GM18498 (cell line): Measurements from ENCODE around the gene EEF1G.

ENCODE experiments used
- ATAC-seq: cut with Tn5 transposase; IDR thresholded peaks from one replicate; pipeline ENCODE4 v1.9.1; 2021; ENCODE audit warnings: mild to moderate bottlenecking, moderate library complexity; ENCODE audit not compliant: unreplicated experiment

The EEF1G gene

DNA sequence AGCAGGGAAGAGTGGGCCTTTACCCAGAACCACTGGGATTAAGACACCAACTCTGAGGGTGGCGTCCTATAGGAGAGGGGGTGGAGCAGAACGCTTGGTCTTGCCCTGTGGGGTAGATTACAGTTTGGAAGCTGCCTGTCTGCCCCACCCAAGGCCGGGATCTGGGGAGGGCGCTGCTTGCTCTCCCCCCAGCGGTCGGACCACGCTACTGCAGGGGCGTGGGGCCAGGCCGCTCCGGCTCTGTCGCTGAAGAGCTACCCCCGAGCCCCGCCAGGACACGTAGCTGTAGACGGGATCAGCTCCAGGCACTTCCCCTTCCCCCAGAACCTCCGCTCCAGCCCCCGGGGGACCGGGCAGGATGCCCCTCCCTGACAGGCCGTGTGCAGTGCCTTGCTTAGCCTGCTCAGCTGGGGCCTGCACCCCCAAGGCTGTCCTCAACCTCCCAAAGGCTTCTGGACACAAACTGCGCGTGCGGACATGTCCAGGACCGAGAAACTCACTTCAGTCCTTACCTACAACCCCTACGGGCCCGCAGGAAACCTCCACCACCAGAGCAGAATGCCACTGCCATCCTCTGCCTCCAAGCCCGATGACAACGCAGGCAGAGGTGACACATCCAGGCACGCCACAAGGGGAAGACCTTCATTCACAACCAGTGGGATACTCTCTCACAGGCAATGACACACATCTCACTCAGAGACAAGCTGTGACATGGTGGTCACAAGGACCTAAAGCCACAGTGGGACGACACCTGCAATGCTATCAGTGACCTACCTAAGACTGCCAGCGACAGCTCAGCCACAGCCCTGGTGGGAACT lies 30.7 kb downstream of the EEF1G start:
- ATAC-seq: peak; percentile 35

DNA sequence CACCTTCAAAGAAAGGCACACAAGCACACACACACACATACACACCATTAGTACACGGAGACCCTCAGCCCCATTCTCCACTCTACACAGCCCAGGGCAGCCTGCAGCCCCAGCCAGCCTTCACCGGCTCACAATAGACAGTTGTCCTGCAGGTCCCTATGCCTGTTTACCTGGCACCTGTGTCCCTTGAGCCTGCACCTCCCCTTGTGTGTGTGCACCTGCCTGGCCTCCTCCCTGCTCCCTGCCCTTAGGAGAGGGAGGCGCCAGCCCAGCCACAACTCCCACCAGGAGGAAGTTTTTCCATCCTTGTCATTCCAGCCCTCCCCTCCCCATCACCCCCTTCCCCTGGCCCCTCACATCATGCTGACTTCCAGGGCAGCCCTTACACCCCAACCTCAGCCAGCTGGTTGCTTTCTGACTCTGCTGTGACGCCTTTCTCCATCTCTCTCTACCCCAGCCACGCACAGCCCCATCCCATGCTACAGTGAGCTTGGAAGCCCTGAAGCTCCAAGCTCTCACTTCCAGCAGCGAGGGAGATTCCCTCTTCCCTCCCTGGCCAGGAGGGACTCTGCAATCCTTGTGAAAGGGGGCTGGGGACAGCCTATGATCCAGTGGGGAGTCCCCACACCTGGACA lies 31.5 kb downstream of the EEF1G start:
- ATAC-seq: no peak

DNA sequence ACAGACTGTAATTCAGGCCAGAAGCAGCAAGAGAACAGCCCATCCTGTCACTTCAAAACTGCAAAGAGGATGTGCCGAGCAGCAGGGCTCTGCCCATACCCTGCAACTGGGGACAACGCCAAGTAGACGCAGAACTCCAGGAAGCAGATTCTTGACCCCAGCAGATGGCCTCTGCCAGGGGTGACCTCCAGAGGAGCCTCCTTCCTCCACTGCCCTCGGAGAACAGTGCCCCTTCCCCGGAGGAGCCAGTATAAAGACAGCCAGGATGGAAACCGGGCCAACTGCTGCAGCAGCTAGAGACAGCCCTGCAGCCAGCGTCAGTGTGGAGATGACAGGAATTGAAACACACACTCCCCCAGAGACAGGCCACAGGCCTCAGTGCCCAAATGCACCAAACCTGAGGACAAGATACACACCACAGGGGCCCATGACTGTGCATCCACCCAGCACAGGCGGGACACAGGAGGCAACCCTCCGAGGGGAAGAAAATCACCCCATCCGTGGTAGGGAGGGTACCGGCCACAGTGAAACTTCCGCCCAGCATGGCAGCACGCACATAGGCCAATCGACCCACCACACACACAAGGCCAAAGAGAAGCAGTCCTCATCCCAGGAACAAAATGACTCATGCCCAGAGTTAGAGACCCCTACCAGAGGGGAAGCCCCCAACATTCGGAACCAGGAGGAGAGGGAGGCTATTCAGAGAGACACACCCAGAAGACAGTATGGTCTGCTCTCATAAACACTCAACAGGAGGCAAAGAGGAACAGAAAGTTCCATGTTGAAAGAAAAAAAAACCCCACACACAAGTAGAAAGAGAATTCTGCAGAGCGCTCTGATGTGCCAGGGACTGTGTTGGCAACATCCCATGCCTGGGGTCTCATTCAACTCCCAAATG lies 32.6 kb downstream of the EEF1G start:
- ATAC-seq: peak; percentile 39

DNA sequence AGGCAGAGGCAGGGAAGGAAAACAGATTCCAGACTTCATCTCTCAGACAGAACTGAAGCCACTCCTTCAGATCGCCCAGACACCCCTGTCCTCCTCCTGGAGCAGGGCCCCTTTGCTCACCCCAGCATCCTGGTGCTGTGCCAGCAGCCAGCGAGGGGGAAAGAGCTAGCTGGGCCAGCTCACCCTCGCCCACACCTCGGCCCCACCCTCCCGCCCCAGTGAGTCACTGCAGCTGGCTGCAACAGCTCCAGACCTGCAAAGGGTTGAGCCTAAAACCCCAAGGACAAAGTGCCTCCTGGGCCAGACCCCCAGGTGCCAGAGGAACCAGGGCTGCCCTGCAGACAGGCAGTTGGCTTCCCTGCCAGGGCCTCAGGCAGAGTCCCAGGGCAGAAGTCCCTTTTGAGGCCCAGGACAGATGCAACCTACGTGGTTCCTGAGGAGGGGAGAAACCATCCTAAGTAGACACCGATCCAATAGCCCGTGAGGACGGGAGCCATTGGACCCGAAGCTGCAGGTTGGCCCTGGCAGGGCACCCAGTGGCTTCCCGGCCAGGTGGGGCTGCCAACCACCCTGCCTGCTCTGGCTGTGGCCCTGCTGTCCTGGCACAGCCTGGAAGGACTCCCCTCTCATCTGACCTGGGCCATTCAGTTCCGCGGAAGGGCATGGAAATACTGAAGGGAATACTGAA lies 34.3 kb downstream of the EEF1G start:
- no peak for ATAC-seq

DNA sequence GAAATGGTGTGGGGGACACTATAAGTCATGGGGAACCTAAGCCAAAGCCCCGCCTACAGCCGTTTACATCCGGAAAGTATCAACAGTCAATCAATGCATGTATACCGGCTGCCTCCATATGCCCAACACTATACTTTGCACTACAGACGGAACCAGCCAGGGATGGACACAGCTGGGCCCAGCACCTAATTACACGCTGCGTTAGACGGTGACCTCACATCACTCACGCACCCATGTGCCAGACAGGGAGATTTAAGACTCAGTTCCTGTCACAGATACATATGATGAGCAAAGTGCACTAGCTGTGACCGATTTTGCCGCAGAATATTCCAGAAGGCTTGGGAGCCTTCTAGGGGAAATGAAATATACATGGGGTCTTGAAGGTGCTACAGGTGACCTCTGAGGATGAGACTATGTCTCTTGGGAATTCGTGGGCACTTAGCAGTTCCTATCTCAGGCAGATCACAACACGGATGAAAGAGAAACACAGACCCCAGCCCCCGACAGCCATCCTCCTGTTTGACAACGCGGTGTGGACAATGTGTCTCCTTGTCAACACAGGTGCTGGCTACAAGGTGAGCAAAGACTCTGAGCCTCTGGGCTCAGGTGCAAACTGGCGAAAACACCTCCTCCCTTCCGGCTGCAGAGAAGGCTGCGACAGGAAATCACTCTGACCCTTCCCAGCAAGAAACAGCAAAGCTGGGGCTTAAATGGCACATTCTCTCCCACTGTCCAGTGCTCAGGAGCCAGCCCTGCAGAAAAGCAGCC lies 35.0 kb downstream of the EEF1G start:
- ATAC-seq: no peak

DNA sequence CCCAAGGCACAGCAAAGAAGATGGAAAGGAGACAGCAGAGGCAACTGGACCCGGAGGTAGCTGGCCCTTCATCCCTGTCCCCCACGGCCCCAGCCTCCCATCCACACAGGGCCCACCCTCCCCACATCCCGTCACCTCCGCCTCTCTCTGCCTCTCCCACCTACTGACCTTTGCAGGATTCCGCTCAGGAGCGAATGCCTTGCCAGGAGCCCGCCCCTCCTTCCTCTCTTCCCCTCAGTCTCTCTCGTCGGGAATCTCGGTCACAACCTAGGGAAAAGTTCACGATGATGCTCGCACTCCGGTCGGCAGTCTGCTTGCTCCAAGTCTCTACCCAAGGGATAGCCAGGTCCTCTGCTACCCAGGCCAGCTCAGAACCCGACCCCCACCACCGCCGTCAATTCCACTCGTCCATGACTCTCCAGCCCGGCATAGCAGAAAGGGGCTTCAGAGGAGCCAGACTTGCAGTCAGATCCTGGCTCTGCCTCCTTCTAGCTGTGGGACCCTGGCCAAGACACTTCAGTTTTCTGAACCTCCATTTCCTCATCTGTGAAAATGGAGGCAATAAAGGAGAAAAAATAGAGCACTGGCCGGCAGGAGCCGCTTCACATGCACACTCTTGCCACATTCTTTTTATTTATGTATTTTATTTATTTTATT lies 37.3 kb downstream of the EEF1G start:
- ATAC-seq: no peak

DNA sequence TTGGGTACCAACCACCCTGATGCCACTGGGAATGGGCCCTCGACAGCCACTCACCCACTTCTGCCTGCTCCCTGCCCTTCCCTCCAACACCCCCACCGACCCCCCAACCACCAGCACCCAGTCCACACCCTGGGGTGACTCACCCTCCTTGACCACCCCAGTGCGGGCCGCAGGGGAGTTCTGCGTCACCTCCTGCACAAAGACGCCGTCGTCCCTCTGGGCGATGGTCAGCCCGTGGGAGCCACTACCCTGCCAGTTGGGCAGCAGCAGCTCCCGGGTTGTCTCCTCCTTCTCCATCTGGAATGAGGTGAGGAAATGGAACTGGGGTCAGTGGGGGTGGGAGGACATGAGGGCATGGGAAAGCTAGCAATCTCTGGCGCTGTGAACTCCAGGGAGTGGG lies 37.9 kb downstream of the EEF1G start:
- ATAC-seq: no peak

DNA sequence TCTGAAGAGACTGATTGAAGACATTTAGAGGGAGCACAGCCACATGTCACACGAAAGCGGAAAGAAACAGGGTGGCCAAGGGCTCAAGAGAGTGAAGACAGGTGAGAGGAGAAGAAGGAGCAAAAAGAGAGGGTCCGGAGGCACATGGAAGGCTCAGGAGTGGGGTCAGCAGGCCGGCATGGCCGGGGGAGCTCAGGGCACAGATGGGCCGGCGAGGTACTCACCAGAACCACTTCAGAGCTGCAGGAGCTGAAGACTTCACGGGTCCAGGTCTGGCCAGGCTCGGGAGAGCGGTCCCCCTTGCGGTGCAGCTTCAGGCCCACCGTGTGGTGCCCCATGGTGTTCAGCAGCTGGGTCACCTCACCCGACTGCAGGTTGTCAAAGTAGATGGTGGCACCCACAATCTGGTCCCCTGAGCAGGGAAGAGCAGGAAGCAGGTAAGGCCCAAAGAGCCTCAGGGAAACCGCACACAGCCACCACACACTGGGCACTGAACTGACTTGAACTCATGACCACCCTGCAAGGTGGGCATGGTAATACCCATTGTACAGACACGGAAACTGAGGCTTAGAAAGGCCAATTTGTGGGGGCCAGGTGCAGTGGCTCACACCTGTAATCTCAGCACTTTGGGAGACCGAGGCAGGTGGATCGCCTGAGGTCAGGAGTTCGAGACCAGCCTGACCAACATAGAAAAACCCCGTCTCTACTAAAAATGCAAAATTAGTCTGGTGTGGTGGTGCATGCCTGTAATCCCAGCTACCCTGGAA lies 38.7 kb downstream of the EEF1G start:
- ATAC-seq: no peak

DNA sequence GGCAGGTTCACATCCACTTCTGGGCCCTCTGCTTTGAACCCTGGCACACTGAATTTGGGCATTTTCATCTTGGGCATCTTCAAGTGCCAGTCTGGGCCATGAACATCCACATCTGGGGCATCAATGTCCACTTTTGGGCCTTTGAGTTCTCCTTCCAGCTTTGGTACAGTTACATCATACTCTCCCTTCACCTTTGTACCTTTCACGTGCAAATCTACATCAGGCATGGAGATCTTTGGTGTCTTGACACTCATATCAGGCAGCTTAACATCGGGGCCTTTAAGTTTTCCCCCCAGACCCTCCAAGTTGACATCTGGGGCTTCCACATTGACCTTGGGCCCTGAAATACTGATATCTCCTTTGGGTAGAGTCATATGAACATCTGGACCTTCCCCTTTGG lies 41.6 kb downstream of the EEF1G start:
- no peak for ATAC-seq

DNA sequence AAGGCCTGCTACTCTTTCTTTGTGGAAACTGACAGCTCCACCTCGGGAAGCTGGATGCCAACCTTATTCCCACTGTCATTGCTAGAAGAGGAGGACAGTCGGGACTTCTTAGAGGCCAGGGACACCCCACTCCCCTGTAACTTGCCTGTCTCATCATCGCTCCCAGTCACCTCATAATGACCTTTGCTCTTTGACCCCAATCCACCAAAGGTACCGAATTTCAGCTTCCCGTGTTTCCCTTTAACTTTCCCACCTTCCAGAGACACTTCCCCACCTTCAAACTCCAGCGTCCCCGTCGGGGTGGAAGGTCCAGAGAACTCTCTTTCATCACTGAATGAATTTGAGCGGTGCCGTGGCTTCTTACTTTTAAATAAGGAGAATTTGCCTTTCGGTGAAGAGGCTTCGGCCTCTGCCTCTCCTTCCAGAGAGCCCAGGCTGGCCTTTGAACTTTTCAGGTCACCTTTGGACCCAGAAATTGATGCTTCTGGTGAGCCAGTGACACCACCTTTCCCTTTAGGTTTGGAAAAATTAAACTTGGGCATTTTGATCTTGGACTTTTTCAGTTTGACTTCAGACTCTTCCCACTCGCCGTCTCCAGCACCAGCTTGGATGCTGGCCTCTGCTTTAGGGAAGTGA lies 56.8 kb downstream of the EEF1G start:
- no peak for ATAC-seq

DNA sequence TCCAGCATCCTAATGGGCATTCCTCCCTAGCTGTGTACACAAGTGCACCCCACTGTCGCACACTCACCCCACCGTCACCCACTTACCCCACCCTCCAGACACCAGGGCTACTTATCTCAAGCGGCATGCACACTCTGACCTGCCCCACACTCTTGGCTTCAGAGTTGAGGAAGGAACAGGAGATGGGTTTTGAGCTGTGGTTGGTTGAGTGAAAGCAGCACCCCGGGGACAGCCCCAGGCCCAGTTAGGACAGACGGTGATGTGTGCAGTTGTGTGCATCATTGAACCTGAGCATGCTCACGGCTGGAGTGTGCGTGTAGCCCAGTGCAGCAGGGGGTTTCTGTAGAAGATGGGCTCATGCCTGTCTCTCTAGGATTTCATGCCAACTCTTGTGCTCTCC lies 59.5 kb downstream of the EEF1G start:
- ATAC-seq: no peak

DNA sequence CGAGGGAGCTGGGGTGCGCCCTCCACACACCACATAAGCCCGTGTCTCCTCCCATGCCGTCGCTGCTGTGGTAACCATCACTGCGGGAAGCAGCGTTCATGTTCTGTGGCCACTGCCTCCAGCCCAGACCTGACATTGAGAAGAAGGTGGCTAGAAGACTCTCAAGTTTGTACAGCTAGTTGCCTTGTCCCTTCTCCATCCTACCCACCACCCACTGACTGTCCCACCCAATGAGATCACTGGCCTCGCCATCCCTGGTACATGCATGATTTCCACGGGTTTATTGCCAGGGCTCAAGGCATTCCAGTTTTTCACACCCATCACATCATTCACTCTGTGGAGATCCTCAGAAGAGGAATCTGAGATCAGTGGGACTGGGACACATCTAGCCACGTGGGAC lies 60.1 kb downstream of the EEF1G start:
- no peak for ATAC-seq

DNA sequence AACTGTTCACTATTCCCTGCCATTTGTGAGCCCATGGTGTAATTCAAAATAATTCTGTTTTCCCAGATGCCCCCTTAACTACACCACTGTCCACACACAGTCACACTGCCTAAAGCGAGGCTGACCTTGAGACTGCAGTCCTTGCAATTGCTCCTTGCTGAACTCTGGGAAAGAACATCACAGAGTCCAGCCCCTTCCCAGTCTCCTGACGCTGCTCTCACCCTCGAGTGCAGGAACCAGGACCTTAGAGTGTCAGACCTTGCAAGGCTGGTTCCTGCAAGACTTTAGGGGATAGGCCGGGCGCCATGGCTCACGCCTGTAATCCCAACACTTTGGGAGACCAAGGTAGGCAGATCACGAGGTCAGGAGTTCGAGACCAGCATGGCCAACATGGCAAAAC lies 60.7 kb downstream of the EEF1G start:
- ATAC-seq: no peak
